Tibial nerve (tissue), 4 donors: Measurements from ENCODE around the gene NAP1L4. TPM values are rescaled to one million over a fixed set of nuclear protein-coding genes. Genes with fewer than 3 reads are reported as not detected.

Experiments
- DNase-seq, 2 donors: peaks; one replicate each; pipeline ENCODE4 v3.0.0-alpha.2; 2019; ENCODE audit warnings: low spot score in 2 of 2
- H3K27ac ChIP-seq, 4 donors: fragments of 200-600 bp; sonication (generic) in 3 of 4; one replicate each; pipeline ENCODE4 v1.5.1; 2017 to 2019; ENCODE audit warnings: mild to moderate bottlenecking in 1 of 4
- H3K27me3 ChIP-seq, 2 donors: fragments of 200-600 bp; sonication (generic) in 1 of 2; one replicate each; pipeline versions ENCODE4 v1.5.1 to v1.6.0; 2017 to 2019
- H3K36me3 ChIP-seq, 3 donors: fragments of 200-600 bp; sonication (generic); one replicate each; pipeline ENCODE4 v1.5.1; 2018 to 2019
- H3K4me1 ChIP-seq, 4 donors: fragments of 200-600 bp; sonication (generic) in 3 of 4; one replicate each; pipeline ENCODE4 v1.5.1; 2017 to 2019
- H3K4me3 ChIP-seq, 4 donors: fragments of 200-600 bp; sonication (generic) in 3 of 4; one replicate each; pipeline ENCODE4 v1.5.1; 2017 to 2019; ENCODE audit warnings: mild to moderate bottlenecking in 1 of 4, moderate library complexity in 1 of 4
- H3K9me3 ChIP-seq, 4 donors: fragments of 200-600 bp; sonication (generic) in 3 of 4; one replicate each; pipeline ENCODE4 v1.5.1; 2017 to 2019
- EP300 ChIP-seq, 2 donors: sonication (generic); formaldehyde crosslinking; IDR thresholded peaks; one replicate each; pipeline ENCODE4 v1.6.1; 2017; ENCODE audit warnings: antibody characterized with exemption in 2 of 2, mild to moderate bottlenecking in 1 of 2
- POLR2A ChIP-seq, 2 donors: fragments of 450-650 bp; IDR thresholded peaks; one replicate each; pipeline ENCODE4 v1.6.1; 2017; ENCODE audit warnings: antibody characterized with exemption in 2 of 2, mild to moderate bottlenecking in 2 of 2, moderate library complexity in 2 of 2
- WGBS, 2 donors: methylation state at CpG; one replicate each; pipeline ENCODE4 v1.1.5; 2018; 5-methylcytosine and 5-hydroxymethylcytosine counted together
- total RNA-seq, 4 donors: library from RNA; depleted of rRNA; stranded (reverse); fragments of >200 nt; gene quantifications; one replicate each; pipeline ENCODE4 v1.1.0, GENCODE V29; 2016
- TF ChIP-seq, protein P1 (sequence below), 5 experiments: fragments of 200-600 bp in 3 of 5; fragments of 450-650 bp in 2 of 5; sonication (generic) in 3 of 5; IDR thresholded peaks; one replicate each; pipeline ENCODE4 v1.5.1; 2016 to 2019; ENCODE audit warnings: antibody characterized with exemption in 5 of 5, mild to moderate bottlenecking in 3 of 5, moderate library complexity in 2 of 5

Gene NAP1L4
- total RNA-seq, 4 donors from 2014 or later, result 94.3 to 129 (median 111) TPM

DNA sequence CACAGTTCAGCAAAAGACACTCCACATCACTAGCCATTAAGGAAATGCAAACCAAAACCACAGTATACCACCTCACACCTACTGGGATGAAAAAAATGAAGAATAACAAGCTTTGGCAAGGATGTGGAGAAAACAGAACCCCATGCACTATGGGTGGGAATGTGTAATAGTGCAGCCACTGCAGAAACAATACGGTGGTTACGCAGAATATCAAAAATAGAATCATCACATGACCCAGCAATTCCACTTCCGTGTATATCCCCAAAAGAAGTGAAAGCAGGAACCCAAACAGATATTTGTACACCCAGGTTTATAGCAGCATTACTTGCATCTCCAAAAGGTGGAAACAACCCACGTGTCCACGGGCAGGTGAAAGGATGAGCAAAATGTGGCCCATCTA is 44.3 kb upstream of the NAP1L4 start:
- H3K9me3 ChIP-seq, result no peaks in the 10 kb centered on the region
- no peak for DNase-seq
- H3K27ac ChIP-seq, result peak overlapping the region in 2 of 4 donors; percentile 19 to 27
- TF ChIP-seq, protein P1, sequence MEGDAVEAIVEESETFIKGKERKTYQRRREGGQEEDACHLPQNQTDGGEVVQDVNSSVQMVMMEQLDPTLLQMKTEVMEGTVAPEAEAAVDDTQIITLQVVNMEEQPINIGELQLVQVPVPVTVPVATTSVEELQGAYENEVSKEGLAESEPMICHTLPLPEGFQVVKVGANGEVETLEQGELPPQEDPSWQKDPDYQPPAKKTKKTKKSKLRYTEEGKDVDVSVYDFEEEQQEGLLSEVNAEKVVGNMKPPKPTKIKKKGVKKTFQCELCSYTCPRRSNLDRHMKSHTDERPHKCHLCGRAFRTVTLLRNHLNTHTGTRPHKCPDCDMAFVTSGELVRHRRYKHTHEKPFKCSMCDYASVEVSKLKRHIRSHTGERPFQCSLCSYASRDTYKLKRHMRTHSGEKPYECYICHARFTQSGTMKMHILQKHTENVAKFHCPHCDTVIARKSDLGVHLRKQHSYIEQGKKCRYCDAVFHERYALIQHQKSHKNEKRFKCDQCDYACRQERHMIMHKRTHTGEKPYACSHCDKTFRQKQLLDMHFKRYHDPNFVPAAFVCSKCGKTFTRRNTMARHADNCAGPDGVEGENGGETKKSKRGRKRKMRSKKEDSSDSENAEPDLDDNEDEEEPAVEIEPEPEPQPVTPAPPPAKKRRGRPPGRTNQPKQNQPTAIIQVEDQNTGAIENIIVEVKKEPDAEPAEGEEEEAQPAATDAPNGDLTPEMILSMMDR (IDR thresholded peaks at IDR 0.05), result no peak
- no peak for TF ChIP-seq POLR2A (IDR thresholded peaks at IDR 0.05)
- peak; percentile 29 to 62 for TF ChIP-seq EP300 (IDR thresholded peaks at IDR 0.05)
- no peaks in the 10 kb centered on the region for H3K27me3 ChIP-seq
- WGBS, 2 donors, result 74 to 81% methylated on average over 5 of the region's 5 CpGs
- peaks cover 4 to 83% (median 8%) of the 10 kb centered on the region in 3 donors for H3K36me3 ChIP-seq
- H3K4me3 ChIP-seq, result no peak overlapping the region
- peaks cover 0 to 15% (median 0%) of the 10 kb centered on the region in 4 donors for H3K4me1 ChIP-seq

DNA sequence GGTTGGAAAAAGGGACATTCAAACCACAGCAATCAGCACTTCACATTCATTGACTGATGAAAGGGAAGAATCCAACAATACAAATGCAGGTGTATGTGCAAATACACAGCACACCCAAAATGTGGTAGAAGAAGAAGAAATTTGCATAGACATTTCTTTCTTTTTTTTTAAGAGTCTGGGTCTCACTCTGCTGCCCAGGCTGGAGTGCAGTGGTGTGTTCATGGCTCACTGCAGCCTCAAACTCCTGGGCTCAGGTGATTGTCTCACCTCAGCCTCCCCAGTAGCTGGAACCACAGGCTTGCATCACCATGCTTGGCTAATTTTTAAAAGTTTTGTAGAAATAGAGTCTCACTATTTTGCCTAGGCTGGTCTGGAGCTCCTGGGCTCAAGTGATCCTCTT is 43.2 kb upstream of the NAP1L4 start:
- no peak for DNase-seq
- H3K36me3 ChIP-seq, result peaks cover 4 to 80% (median 7%) of the 10 kb centered on the region in 3 donors
- H3K4me1 ChIP-seq, result peaks cover 0 to 12% (median 0%) of the 10 kb centered on the region in 4 donors
- TF ChIP-seq, protein P1 (IDR thresholded peaks at IDR 0.05), result no peak
- TF ChIP-seq POLR2A (IDR thresholded peaks at IDR 0.05) (no peak), EP300 (IDR thresholded peaks at IDR 0.05) (no peak)
- H3K9me3 ChIP-seq, result no peaks in the 10 kb centered on the region
- no peak overlapping the region for H3K4me3 ChIP-seq
- H3K27ac ChIP-seq, result no peak overlapping the region
- H3K27me3 ChIP-seq, result no peaks in the 10 kb centered on the region

DNA sequence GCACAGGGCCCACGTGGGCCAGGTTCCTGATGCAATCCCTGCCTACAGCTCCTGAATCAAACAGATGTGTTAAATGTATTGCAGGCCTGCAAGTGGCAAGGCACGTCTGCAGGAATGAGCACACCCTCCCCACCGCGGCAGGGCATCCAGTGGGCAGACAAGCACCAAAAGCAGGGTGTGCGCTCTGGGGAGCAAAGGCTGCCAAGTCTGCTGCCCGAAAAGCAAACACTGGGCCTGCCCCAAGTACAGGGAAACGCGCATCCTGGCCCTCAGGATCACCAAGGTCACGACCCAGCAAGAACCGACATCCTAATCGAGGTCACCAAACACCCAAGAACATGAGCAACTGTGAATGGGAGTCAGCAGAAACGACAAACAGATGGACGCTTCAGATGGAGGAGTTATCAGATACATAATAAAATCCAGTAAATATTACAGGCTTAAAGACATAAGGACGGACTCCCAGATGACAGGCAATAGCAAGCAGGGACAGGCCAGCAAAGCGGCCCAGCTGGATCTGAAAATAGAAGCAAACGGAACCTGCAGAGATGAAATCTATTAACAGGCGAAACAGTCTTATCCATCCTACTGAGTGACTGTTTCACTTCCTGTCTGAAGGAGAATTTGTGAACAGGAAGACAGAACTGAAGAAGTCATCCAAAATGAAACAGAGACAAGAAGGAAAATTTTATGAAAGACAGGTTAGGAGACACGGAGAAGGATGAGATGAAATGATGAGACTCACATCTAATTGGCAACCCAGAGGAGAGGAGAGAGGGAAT is 38.4 kb upstream of the NAP1L4 start:
- DNase-seq, result no peak
- no peaks in the 10 kb centered on the region for H3K4me1 ChIP-seq
- WGBS, 2 donors, result 70 to 82% methylated on average over 18 of the region's 18 CpGs
- H3K27ac ChIP-seq, result no peak overlapping the region
- TF ChIP-seq EP300 (IDR thresholded peaks at IDR 0.05) (no peak), POLR2A (IDR thresholded peaks at IDR 0.05) (no peak)
- TF ChIP-seq, protein P1 (IDR thresholded peaks at IDR 0.05), result no peak
- no peak overlapping the region for H3K4me3 ChIP-seq
- no peaks in the 10 kb centered on the region for H3K9me3 ChIP-seq
- H3K36me3 ChIP-seq, result peaks cover under 1 to 80% (median 17%) of the 10 kb centered on the region in 3 donors
- no peaks in the 10 kb centered on the region for H3K27me3 ChIP-seq

DNA sequence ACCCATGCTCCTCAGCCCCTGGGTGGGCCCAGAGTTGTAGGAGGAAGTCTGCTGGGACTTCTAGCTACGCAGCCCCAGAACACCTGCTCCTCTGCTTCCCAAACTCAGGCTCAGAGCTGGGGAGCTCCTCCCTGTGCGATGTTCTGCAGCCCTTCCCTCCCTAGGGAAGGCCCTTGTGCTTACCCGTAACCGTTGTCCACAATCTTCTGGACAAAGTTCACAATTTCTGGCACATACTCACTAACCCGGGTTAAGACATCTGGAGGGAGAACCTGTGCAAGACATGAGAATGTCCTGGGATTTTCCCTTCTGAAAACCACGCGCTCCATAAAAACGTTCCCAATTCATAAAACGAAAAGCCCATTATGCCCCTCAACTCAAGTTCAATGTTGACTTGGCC is 36.7 kb upstream of the NAP1L4 start:
- TF ChIP-seq EP300 (IDR thresholded peaks at IDR 0.05), result no peak
- no peak for TF ChIP-seq POLR2A (IDR thresholded peaks at IDR 0.05)
- H3K9me3 ChIP-seq, result no peaks in the 10 kb centered on the region
- peaks cover 0 to 83% (median 17%) of the 10 kb centered on the region in 3 donors for H3K36me3 ChIP-seq
- H3K27ac ChIP-seq, result no peak overlapping the region
- no peaks in the 10 kb centered on the region for H3K4me1 ChIP-seq
- no peak overlapping the region for H3K4me3 ChIP-seq
- no peak for DNase-seq
- 86 to 95% methylated on average over 9 of the region's 9 CpGs for WGBS, 2 donors
- no peaks in the 10 kb centered on the region for H3K27me3 ChIP-seq

DNA sequence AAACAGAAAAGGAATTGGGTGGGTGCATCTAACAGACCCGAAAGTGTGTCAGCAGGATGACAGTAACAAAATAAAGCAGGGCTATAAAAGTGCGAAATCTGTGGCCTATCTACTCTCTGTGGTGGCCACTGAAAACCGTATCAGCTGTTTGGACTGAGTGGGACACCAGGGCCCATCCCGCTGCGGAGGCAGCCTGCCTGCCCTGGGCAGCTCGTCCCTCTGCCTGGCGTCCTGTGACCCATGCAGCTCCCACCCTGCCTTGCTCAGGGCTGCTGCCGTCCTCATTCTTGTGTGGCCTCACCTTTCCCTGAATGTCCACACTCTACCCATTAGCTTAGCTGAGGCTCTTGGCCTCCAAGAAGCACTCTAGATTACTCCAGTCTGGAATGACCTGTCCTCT is 34.7 kb upstream of the NAP1L4 start:
- peaks cover 0 to 14% (median 0%) of the 10 kb centered on the region in 4 donors for H3K4me1 ChIP-seq
- H3K9me3 ChIP-seq, result no peaks in the 10 kb centered on the region
- no peak for DNase-seq
- TF ChIP-seq POLR2A (IDR thresholded peaks at IDR 0.05) (no peak), EP300 (IDR thresholded peaks at IDR 0.05) (no peak)
- TF ChIP-seq, protein P1 (IDR thresholded peaks at IDR 0.05), result no peak
- 88 to 90% methylated on average over 8 of the region's 8 CpGs for WGBS, 2 donors
- H3K4me3 ChIP-seq, result no peak overlapping the region
- H3K27ac ChIP-seq, result no peak overlapping the region
- H3K36me3 ChIP-seq, result peaks cover 0 to 72% (median 17%) of the 10 kb centered on the region in 3 donors
- no peaks in the 10 kb centered on the region for H3K27me3 ChIP-seq
